NCI-H524 treated with DMSO at 0.1 percent for 48 hours (cell line): Measurements from ENCODE around the gene UBE2L6.

Experiments used
- DNase-seq: peaks from one replicate; lab custom pipeline; 2025; lab: John Stamatoyannopoulos, UW

UBE2L6 gene

DNA sequence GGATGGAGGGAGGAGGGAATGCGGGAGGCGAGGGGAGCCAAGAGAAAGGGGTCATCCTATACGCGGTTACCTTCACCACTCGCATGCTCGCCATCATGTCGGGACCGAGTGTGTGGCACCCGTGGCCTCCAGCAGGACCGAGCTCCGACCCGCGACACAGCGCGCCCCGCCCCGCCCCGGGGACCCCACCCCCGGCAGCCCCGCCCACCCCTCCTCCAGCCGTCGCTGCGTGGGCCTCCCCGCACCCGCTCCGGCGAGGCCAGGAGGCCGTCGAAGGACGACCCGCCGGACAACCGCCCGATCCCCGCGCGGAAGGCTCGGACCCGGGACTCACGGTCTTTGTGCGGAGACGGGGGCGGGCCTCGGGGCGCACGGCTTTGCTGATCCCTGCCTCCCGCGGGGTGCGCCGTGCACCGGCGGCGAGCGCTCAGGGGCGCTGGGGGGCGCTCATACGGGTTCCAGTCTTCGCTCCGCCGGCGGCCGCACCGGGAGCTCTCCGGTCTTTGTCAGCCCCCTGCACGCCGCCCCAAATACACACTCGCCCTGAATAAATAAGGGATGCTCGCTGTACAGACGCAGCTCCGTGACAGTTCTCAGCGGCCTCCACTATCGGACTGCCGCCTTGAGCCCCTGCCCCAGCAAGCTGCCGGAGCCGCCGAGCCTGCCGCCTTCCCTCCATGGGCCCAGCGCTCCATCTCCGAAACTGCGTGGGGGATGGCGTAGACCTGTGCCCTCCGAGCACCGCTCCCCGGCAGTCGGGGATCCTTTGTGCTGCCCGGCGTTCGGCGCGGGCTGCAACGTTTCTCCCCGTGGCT, at the start of gene UBE2L6:
Gene UBE2L6 (minus strand): TSS at position 158 of the 815 bp plus-strand sequence. CDS start 61 bp downstream, at position 97.
- DNase-seq: no peak

- DNase-seq: no peak
Measured at GRCh38 chr11:57616595-57616994, 49.1 kb upstream of the UBE2L6 start.

- DNase-seq: no peak
Measured at GRCh38 chr11:57615308-57615707, 47.8 kb upstream of the UBE2L6 start.

GRCh38 chr11:57614234-57614772, 46.8 kb upstream of the UBE2L6 start:
- no peak for DNase-seq

DNA sequence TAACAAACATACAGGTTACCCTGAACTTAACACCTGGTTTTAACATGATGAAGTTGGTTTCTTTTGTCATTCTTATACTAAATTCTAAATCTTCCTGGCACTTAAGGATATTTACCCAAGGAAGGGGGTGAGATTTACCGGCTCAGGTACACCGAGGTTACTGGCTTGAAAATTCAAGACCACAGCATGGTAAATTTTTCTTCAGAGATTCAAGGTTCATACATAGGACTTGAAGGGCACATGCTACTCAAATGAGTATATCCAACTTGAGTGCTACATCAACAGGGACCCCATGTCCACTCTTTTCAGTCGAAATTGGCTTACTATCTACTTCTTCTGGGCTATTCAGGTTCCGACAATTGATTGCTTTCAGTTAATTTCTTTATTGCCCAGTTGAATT, 42.7 kb upstream of the UBE2L6 start:
- no peak for DNase-seq

GRCh38 chr11:57605028-57605420, 37.6 kb upstream of the UBE2L6 start:
- DNase-seq: no peak

DNA sequence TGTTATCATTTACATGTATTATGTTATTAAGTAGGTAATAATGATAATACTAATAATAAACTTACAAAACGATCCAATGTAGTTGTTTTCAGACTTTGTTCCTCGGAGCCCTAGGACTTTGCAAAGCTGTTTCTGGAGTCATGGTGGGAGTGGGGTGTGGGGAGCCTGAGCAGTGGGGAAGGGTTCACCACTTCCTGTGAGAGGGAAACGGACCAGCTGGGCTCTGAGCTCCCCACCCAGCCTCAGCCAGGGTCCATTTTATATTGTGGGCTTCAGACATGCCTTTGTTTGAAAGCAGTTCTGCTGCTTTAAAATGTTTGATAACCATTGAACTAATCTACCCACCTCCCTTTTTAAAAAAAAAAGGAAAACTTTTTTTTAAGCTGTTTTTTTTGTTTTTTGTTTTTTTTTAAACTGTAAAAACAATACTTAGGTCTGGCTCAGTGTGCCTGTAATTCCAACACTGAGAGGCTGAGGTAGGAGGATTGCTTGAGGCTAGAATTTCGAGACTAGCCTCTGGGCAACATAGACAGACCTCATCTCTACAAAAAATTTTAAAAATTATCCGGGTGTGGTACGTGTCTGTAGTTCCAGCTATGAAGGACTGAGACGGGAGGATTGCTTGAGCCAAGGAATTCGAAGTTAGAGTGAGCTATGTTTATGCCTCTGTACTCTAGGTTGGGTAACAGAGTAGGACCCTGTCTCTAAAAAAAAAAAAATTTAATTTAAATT, 37.0 kb upstream of the UBE2L6 start:
- no peak for DNase-seq

GRCh38 chr11:57601297-57601696, 33.8 kb upstream of the UBE2L6 start:
- no peak for DNase-seq

DNA sequence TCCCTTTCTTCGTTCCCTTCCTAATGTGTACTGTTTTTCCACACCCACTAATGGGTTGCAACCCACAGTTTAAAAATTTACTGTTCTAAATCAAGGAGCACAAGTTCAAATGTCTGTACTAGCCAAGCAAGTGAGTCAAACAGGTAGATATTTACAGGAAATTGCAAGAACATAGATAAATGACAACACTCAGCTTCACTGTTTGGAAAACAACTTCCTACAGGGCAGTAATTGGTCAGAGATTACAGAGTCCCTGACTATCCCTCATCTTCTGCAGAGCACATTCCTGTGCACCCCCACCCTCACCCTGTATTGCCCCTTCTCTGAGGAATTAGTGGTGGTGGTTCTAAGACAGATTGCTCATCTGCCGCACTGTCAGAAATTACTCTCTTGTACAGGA, 31.9 kb upstream of the UBE2L6 start:
- DNase-seq: no peak

- DNase-seq: no peak
Measured at GRCh38 chr11:57598831-57599155, 31.3 kb upstream of the UBE2L6 start.

GRCh38 chr11:57597916-57598830, 30.7 kb upstream of the UBE2L6 start:
- DNase-seq: no peak

DNA sequence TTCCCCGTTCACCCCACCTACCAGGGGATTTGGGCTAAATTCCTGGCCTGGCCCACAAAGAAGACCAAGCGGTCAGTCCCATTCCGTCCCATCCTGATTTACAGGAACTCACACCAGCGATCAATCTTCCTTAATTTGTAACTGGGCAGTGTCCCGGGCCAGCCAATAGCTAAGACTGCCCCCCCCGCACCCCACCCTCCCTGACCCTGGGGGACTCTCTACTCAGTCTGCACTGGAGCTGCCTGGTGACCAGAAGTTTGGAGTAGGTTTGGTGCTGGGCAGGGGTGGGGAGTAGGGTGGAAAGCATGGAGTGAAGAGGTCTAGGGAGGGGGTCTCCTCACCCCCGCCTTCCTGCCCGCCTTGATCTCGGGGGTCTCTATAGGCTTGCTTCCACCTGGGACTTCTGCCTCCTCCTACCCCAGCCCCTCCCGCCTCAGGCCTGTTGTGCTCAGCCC, 30.0 kb upstream of the UBE2L6 start, which contains the start of gene SERPING1:
Gene SERPING1 (plus strand): TSS at position 225 of the 455 bp plus-strand sequence. CDS start 586 bp downstream, outside the sequence.
- DNase-seq: no peak

- no peak for DNase-seq
Measured at GRCh38 chr11:57596266-57596885, 28.9 kb upstream of the UBE2L6 start.

GRCh38 chr11:57588046-57588710, 20.7 kb upstream of the UBE2L6 start:
- DNase-seq: no peak

DNA sequence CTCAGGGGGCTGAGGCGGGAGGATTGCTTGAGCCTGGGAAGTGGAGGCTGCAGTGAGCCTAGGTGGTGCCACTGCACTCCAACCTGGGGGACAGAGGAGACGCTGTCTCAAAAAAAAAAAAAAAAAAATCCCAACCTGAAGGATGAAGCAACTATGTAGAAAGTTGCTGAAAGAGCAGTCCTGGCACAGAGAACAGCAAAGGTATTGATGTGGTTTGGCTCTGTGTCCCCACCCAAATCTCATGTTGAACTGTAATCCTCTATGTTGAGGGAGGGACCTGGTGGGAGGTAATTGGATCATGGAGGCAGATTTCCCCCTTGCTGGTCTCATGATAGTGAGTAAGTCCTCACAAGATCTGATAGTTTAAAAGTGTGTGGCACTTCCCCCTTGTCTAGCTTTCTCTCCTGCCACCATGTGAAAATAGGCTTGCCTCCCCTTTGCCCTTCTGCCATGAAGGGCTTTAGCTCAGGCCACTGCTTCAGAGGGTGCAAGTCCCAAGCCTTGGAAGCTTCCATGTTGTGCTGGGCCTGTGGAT, 19.3 kb upstream of the UBE2L6 start:
- no peak for DNase-seq

- no peak for DNase-seq
Measured at GRCh38 chr11:57585301-57585700, 17.8 kb upstream of the UBE2L6 start.

GRCh38 chr11:57584341-57584740, 16.9 kb upstream of the UBE2L6 start:
- DNase-seq: no peak

DNA sequence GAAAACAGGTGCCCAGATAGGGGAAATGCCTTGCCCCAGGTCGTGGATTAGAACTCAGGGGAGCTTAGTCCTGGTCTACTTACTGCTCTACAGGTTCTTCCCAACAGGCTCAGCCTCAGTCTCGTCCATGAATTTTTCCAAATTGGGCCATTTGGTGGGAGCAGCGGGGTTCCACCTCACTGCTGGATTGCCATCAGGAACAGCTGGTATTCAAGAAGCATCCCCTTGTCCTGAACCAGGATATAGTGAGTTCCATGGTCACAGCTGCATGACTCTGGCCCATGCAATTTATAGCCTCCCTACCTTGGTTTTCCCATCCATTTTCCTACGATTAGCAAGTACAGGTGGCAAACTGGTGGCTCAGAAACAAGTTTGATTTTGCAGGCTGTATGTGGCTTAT, 6.6 kb upstream of the UBE2L6 start:
- DNase-seq: no peak

GRCh38 chr11:57571606-57572005, 4.1 kb upstream of the UBE2L6 start:
- no peak for DNase-seq

DNA sequence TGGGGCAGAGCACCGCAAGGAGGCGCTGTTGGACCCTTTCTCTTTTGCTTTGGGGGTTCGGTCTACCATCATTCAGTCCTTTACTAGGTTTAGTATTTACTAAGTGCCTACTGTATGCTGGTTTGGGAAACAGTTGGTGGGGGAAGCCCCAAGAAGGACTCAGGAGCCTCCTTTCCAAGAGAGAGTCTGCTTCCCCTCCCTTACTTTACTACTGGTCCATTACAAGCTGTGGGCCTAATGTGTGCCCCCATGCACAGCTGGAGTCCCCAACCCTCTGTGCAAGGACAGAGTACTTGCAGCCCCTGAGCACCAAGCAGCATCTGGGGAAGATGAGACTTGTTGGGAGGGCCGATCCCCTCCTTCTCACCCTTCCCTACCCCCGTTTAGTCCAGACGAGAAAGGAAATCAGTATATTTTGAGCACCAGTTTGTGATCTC, 876 bp upstream of the UBE2L6 start:
- DNase-seq: peak; percentile 13
